KMS-11 (cell line): ENCODE results near the gene CFAP74.
A peak's percentile ranks its signal among the peaks of the same experiment; 100 is the strongest.

Experiments used
- H2AFZ ChIP-seq: fragments of 200-600 bp; sonication (generic); 2 replicates; pipeline ENCODE4 v1.6.1; 2016; ENCODE audit warnings: antibody characterized with exemption, mixed run types, low read depth
- H3K27ac ChIP-seq: fragments of 200-600 bp; sonication (generic); 2 replicates; pipeline ENCODE4 v1.6.1; 2016; ENCODE audit warnings: mild to moderate bottlenecking, mixed run types
- H3K27me3 ChIP-seq: fragments of 200-600 bp; sonication (generic); 2 replicates; pipeline ENCODE4 v1.6.1; 2017; ENCODE audit warnings: mild to moderate bottlenecking, low read depth, mixed run types, moderate library complexity; ENCODE audit not compliant: insufficient read depth
- H3K36me3 ChIP-seq: fragments of 200-600 bp; sonication (generic); 2 replicates; pipeline ENCODE4 v1.6.1; 2017; ENCODE audit warnings: mild to moderate bottlenecking, mixed run types; ENCODE audit not compliant: insufficient read depth
- H3K4me1 ChIP-seq: fragments of 200-600 bp; sonication (generic); 2 replicates; pipeline ENCODE4 v1.6.1; 2016; ENCODE audit warnings: mild to moderate bottlenecking, low read depth, mixed run types; ENCODE audit not compliant: poor library complexity, severe bottlenecking
- H3K4me2 ChIP-seq: fragments of 200-600 bp; sonication (generic); 2 replicates; pipeline ENCODE4 v1.7.0; 2016; ENCODE audit warnings: mild to moderate bottlenecking, mixed run types
- H3K4me3 ChIP-seq: fragments of 200-600 bp; sonication (generic); IDR thresholded peaks from 2 replicates; pipeline ENCODE4 v1.6.1; 2017; ENCODE audit warnings: low read depth, low read length, mixed read lengths; ENCODE audit not compliant: insufficient read depth
- H3K79me2 ChIP-seq: fragments of 200-600 bp; sonication (generic); 2 replicates; pipeline ENCODE4 v1.6.1; 2016; ENCODE audit warnings: low read depth, mixed run types; ENCODE audit not compliant: insufficient read depth
- H3K9ac ChIP-seq: fragments of 200-600 bp; sonication (generic); 2 replicates; pipeline ENCODE4 v1.6.1; 2016; ENCODE audit warnings: mild to moderate bottlenecking, mixed run types
- H4K20me1 ChIP-seq: fragments of 200-600 bp; sonication (generic); 2 replicates; pipeline ENCODE4 v1.6.1; 2016; ENCODE audit warnings: mild to moderate bottlenecking, mixed run types; ENCODE audit not compliant: insufficient read depth
- CTCF ChIP-seq: fragments of 200-600 bp; sonication (generic); conservative IDR thresholded peaks from 2 replicates; pipeline ENCODE4 v1.6.1; 2017; ENCODE audit warnings: low read depth, mild to moderate bottlenecking, antibody characterized with exemption, low read length, moderate library complexity, mixed read lengths

Gene CFAP74

GRCh38 chr1:1963570-1963969 lies 40.0 kb downstream of the CFAP74 start:
- Histone ChIP-seq H3K27me3 (peaks cover 97% of the 10 kb centered on the region), H3K36me3 (no peaks in the 10 kb centered on the region), H4K20me1 (no peaks in the 10 kb centered on the region), H3K4me3 (no peak overlapping the region), H3K27ac (no peak overlapping the region), H3K4me2 (no peak overlapping the region), H2AFZ (no peak overlapping the region), H3K4me1 (no peaks in the 10 kb centered on the region), H3K79me2 (no peaks in the 10 kb centered on the region), H3K9ac (no peak overlapping the region)
- no peak for TF ChIP-seq CTCF

- Histone ChIP-seq H3K27me3 (peaks cover 100% of the 10 kb centered on the region), H3K27ac (no peak overlapping the region), H2AFZ (no peak overlapping the region), H4K20me1 (no peaks in the 10 kb centered on the region), H3K4me1 (no peaks in the 10 kb centered on the region), H3K36me3 (no peaks in the 10 kb centered on the region), H3K4me3 (no peak overlapping the region), H3K4me2 (no peak overlapping the region), H3K9ac (no peak overlapping the region), H3K79me2 (no peaks in the 10 kb centered on the region)
- TF ChIP-seq CTCF: no peak
Measured at GRCh38 chr1:1962752-1963151, 40.8 kb downstream of the CFAP74 start.

GRCh38 chr1:1960480-1961196 lies 42.9 kb downstream of the CFAP74 start:
- no peak overlapping the region for H3K4me3 ChIP-seq
- no peaks in the 10 kb centered on the region for H3K4me1 ChIP-seq
- H3K79me2 ChIP-seq: no peaks in the 10 kb centered on the region
- no peaks in the 10 kb centered on the region for H4K20me1 ChIP-seq
- no peak overlapping the region for H3K4me2 ChIP-seq
- 0 out of 2 replicates have a peak, but pooled peaks have one; percentile 4 for TF ChIP-seq CTCF
- no peak overlapping the region for H3K27ac ChIP-seq
- H2AFZ ChIP-seq: no peak overlapping the region
- H3K27me3 ChIP-seq: peaks cover 100% of the 10 kb centered on the region
- no peaks in the 10 kb centered on the region for H3K36me3 ChIP-seq
- no peak overlapping the region for H3K9ac ChIP-seq

- Histone ChIP-seq H3K9ac (no peak overlapping the region), H3K36me3 (no peaks in the 10 kb centered on the region), H4K20me1 (no peaks in the 10 kb centered on the region), H3K4me1 (no peaks in the 10 kb centered on the region), H3K27ac (no peak overlapping the region), H3K4me3 (no peak overlapping the region), H3K79me2 (no peaks in the 10 kb centered on the region), H3K27me3 (peaks cover 100% of the 10 kb centered on the region), H2AFZ (no peak overlapping the region), H3K4me2 (no peak overlapping the region)
- 0 out of 2 replicates have a peak, but pooled peaks have one; percentile 13 for TF ChIP-seq CTCF
Measured at GRCh38 chr1:1959840-1960479, 43.6 kb downstream of the CFAP74 start.
